Measurements from ENCODE around the gene SPAG16.
A peak's percentile ranks its signal among the peaks of the same experiment; 100 is the strongest.

The SPAG16 gene

DNA sequence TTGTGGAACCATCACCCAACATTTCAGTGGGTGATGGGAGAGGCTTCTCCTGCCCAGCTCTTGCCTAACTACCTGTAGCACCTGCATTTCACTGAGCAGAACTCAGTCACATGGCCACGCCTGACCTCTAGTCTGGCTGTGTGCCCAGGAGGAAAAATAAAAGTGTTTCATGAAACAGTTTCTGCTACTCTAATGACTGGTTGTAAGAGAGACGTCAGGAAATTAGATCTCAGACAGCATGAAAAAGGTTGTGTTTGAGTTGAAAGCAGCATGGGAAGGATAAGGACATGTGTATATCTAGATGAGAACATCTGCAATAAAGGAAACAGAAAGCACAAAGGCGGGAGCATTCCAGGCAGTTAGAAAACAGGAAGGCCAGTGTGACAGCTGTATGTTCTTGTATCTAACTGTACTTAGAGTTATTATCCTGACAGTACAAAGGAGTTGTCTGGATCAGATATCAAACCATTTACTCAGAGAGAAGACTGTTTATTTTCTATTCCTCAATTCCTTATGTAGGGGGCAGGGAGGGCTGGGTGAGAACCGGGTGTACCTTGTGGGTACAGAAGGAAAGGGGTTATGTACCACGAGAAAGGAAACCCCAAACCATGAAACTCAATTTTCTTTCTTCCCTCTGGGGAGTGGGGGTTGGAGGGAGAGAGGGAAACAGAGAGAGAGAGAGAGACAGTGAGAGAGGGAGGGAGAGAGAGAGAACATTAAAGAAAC is 819.2 kb downstream of the SPAG16 start:
- peak; percentile 75 for DNase-seq

GRCh38 chr2:214104219-214104618 is 820.0 kb downstream of the SPAG16 start:
- no peak for DNase-seq

DNA sequence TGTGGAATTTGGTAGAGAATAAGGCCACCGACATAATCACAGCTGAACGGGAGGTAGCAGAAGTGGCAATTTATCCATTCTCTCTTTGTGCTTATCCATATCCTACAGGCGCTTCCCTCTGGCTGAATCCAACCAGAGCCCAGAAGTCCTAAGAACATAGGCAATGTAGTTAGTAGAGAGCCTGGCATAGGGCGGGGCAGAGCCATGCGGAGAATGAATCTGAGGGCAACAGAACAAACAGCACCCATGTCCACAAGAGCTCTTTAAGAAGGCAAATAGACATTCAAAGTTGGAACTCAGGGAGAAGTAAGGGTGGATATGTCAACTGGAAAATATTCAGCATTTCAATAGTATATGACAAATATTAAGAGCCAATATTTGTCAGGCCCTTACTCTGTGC is 820.7 kb downstream of the SPAG16 start:
- DNase-seq = no peak

DNA sequence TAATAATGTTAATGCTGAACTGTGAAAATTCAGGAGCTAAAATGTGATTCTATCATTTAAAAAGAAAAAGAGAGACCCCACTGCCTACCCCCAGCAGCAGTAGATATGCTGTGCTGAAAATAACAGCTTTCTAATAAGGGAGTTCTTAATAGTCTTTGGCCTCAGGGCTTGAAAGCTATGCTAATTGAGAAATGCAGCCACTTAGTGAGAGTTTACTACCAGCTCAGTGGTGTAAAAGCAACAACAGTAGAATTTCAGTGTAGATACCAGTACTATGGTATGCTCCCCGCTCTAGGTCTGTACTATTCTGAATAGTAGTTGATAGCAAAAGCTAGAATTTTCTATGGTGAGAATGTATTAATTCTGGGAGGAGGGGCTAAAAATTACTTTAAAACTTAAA is 823.5 kb downstream of the SPAG16 start:
- no peak for DNase-seq

DNA sequence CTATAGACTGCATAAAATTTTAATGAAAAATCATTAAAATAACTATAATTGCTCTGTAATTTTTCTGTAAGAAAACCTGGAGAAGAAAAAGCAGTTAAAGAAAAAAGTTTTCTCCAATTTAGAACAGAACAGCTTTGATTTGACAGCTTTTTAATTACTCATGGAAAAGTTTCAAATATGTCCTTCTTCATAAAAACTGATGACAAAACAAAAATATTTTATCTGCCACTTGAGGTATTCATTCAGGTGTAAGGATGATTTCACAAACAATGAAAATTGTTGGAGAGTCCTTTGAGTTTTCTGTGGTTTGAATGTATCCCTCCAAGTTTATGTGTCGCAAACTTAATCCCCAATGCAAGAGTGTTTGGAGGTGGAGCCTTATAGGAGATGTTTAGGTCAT is 824.3 kb downstream of the SPAG16 start:
- DNase-seq = no peak

DNA sequence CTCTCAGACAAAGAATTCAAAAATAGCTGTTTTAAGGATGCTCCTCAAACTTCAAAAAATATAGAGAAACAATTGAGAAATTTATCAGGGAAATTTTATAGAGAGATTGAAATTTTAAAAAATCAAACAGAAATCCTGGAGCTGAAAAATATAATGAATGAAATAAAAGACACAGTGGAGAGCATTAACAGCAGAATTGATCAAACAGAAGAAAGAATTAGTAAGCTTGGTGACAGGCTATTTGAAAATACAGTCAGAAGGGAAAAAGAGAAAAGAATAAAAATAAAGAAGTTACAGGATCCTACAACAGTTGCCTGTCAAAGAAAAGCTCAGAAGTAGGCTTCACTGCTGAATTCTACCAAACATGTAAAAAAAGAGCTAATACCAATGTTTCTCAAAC is 832.8 kb downstream of the SPAG16 start:
- DNase-seq = no peak

DNA sequence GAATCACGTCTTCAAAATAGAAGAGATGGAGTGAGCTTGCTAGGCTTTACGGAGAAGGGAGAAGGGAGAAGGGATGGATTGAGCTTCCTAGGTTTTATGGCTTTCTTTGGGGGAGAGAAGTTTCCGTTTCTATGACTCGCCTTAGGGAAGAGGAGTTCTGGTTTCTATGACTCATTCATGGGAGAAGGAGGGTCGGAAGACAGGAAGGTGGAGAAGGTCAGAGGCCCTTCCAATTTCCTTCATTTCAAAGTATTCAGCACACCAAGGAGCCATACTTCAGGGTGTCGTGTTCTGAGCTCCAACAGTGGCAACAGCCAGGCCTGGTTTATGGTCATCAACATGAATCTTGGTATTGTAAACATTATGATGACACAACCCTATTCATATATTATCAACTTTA is 841.9 kb downstream of the SPAG16 start:
- no peak for DNase-seq

- no peak for DNase-seq
Measured at GRCh38 chr2:214127170-214127569, 842.9 kb downstream of the SPAG16 start.

GRCh38 chr2:214127571-214127970 is 843.3 kb downstream of the SPAG16 start:
- DNase-seq = no peak

DNA sequence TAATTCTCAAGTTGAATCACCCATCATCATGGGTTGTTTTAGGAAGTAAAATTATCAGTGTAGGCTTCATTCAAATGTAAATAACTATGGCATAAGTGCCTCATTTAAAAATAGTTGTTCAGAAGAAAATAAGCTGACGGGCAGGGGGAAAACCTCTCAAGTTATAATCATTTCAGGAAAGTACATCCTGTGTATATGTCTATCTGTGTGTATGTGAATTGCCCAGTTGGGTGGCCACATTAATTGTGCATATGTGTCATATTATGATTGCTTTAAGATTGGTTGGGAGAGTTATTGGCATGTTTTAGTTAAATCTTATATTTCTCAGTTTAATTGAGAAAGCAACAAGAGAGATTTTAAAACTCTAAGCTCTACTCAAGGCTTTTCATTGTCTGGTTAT is 843.8 kb downstream of the SPAG16 start:
- DNase-seq = no peak

GRCh38 chr2:214130114-214130513 is 845.9 kb downstream of the SPAG16 start:
- DNase-seq = no peak

DNA sequence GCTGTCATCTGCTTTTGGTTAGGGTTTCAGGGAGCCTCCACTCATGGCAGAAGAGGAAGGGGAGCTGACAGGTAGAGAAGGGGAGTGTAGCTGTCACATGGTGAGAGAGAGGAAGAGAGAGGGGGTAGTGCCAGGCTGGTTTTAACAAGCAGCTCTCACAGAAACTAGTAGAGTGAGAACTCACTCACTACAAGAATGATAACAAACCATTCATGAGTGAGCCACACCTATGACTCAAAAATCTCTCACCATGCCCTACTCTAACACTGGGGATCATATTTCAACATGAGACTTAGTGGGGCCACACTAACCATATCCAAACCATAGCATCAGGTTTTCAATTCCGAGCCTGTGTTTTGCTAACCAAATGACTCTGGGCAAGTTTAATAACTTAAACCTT is 851.7 kb downstream of the SPAG16 start:
- DNase-seq = no peak

DNA sequence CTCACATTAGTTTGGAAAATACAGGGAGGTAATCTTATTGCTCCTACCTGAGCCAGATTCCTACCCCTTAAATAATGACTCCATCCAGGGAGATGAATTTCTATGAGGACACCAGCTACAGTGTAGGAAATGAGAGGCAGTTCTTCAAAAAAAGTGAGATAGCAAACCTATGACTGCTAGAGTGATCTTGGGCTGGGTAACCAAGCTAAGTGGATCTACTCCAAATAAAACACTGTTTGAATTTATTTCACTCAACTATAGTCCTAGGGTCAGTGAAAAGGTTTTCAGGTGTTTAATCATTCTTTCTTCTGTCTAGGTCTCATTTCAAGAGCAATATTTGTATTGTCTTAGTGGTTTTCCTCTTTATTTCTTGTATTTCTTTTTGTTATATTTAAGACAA is 854.5 kb downstream of the SPAG16 start:
- no peak for DNase-seq

- DNase-seq = no peak
Measured at GRCh38 chr2:214139630-214140284, 855.5 kb downstream of the SPAG16 start.

GRCh38 chr2:214156971-214157370 is 872.7 kb downstream of the SPAG16 start:
- DNase-seq = no peak

GRCh38 chr2:214158851-214159250 is 874.6 kb downstream of the SPAG16 start:
- no peak for DNase-seq

- no peak for DNase-seq
Measured at GRCh38 chr2:214169281-214169680, 885.0 kb downstream of the SPAG16 start.

- no peak for DNase-seq
Measured at GRCh38 chr2:214169736-214170135, 885.5 kb downstream of the SPAG16 start.

GRCh38 chr2:214174563-214174962 is 890.3 kb downstream of the SPAG16 start:
- DNase-seq = no peak

GRCh38 chr2:214180071-214180470 is 895.8 kb downstream of the SPAG16 start:
- no peak for DNase-seq

DNA sequence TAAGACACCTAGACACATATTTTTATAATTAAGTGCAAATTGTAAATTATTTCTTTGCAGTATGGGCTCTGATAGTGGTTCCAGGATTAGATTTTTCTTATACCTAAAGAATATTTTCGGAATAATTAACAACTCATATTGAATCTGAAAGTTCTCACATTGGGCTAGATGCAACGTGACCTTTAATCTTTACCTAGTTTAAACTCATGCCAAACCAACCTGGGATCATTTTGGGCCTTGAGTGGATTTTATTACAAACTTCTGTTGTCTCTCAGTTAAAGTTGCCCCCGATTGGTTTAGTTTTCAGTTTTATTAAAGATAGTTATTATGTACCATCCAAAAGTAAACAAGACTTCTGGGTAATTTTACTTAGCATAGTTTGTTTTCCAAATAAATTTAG is 896.4 kb downstream of the SPAG16 start:
- DNase-seq = no peak

DNA sequence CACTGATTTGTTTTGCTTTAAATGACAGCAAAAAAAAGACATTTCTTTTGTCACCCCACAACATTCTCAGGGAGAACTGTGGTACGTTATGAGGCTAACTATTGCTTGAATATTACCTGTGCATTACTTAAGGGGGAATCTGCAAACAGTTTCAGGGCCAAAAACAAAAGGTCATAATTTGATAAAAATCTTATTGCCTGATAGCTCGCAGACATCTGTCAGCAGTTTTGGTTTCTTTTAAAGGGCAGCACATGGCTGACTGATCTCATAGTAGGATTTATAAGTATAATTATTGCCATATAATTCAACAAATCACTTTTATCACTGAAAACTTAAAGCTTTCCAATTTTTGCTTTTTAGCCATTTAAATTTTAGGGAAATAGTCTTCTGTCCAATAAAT is 900.2 kb downstream of the SPAG16 start:
- DNase-seq = no peak

DNA sequence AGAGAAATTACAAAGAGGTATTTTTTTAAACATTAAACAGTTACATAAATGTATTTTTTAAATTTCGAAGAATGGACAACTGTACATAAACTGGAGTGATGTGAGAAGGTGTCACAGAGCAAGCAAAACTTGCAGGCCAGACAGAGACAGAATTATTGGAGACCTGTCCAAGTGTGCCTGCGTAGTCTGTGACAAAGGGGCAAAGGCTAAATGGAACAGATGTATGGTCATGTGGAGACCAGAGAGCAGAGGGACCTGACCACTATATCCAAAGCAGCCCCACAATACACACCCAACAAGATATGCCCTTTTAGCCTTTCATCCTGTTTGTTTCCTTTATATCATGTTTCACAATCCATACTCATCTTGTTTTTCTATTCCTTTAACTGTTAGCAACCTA is 901.3 kb downstream of the SPAG16 start:
- DNase-seq = no peak

GRCh38 chr2:214192711-214193110 is 908.4 kb downstream of the SPAG16 start:
- DNase-seq = no peak

DNA sequence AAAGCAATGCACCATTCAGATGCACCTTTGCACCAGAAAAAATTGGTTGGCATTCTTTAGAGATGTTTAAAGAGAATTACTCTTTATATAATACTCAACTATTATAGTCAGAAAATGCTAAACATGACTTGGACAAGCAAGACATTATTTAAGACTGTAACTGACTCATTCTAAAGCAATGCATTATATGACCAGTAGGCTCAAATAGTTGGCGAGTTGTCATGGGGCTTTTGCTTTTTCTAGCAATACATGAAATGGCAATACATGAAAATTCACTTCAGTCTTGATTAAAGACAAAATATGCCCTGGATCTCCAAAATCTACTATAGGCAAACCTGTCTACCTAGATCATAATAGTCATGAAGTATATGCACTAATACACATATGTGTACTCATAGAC is 909.7 kb downstream of the SPAG16 start:
- DNase-seq = no peak
